Keratinocyte (primary cell): ENCODE results near the gene ZNF26. TPM values are rescaled to one million over a fixed set of nuclear protein-coding genes. Genes with fewer than 3 reads are reported as not detected.

ENCODE experiments used
- DNase-seq: peaks from one replicate; pipeline ENCODE4 v3.0.0-alpha.2; 2011; ENCODE audit warnings: low read depth, missing footprints, low spot score
- FAIRE-seq: peaks from 2 replicates; lab custom pipeline; 2011; peaks lifted over from hg19 to GRCh38; lab: Jason Lieb, UNC
- H2AFZ ChIP-seq: 2 replicates; pipeline ENCODE4 v1.6.0; 2012; ENCODE audit warnings: low read length, control low read depth, inconsistent platforms; ENCODE audit not compliant: control insufficient read depth
- H3K27ac ChIP-seq: 2 replicates; pipeline ENCODE4 v1.5.1; 2011; ENCODE audit warnings: low read length; ENCODE audit not compliant: control insufficient read depth, insufficient read depth
- H3K27me3 ChIP-seq: 3 replicates; pipeline ENCODE4 v1.6.0; 2011; ENCODE audit warnings: low read length; ENCODE audit not compliant: control insufficient read depth, insufficient read depth; ENCODE audit errors: extremely low read depth
- H3K36me3 ChIP-seq, 2 experiments: 2 replicates in 1 of 2; 3 replicates in 1 of 2; pipeline ENCODE4 v1.5.1; 2011; ENCODE audit warnings: low read length in 2 of 2, mild to moderate bottlenecking in 1 of 2; ENCODE audit not compliant: control insufficient read depth in 2 of 2, insufficient read depth in 2 of 2; ENCODE audit errors: extremely low read depth in 1 of 2
- H3K4me1 ChIP-seq: 3 replicates; pipeline ENCODE4 v1.5.1; 2011; ENCODE audit warnings: low read length; ENCODE audit not compliant: control insufficient read depth, insufficient read depth; ENCODE audit errors: extremely low read depth
- H3K4me2 ChIP-seq: 3 replicates; pipeline ENCODE4 v1.6.0; 2011; ENCODE audit warnings: low read depth, low read length; ENCODE audit not compliant: control insufficient read depth, insufficient read depth; ENCODE audit errors: extremely low read depth
- H3K4me3 ChIP-seq, 3 experiments: fragments of 200-600 bp in 1 of 3; sonication (generic) in 1 of 3; 2 replicates in 2 of 3; 3 replicates in 1 of 3; pipeline ENCODE4 v1.5.1; 2011 to 2016; ENCODE audit warnings: low read length in 3 of 3, mild to moderate bottlenecking in 3 of 3, control low read depth in 2 of 3, inconsistent platforms in 1 of 3, low read depth in 1 of 3, mixed read lengths in 1 of 3, mixed run types in 1 of 3, moderate library complexity in 1 of 3; ENCODE audit not compliant: control insufficient read depth in 2 of 3, insufficient read depth in 2 of 3; ENCODE audit errors: extremely low read depth in 1 of 3
- H3K79me2 ChIP-seq: 2 replicates; pipeline ENCODE4 v1.6.0; 2012; ENCODE audit warnings: low read length; ENCODE audit not compliant: control insufficient read depth, insufficient read depth
- H3K9ac ChIP-seq: 3 replicates; pipeline ENCODE4 v1.6.0; 2011; ENCODE audit warnings: low read length; ENCODE audit not compliant: control insufficient read depth, insufficient read depth; ENCODE audit errors: extremely low read depth
- H3K9me1 ChIP-seq: 3 replicates; pipeline ENCODE4 v1.6.0; 2011; ENCODE audit warnings: low read length; ENCODE audit not compliant: control insufficient read depth, insufficient read depth; ENCODE audit errors: extremely low read depth
- H3K9me3 ChIP-seq: 2 replicates; pipeline ENCODE4 v1.5.1; 2012; ENCODE audit warnings: low read depth, low read length; ENCODE audit not compliant: control insufficient read depth
- H4K20me1 ChIP-seq: 3 replicates; pipeline ENCODE4 v1.6.0; 2011; ENCODE audit warnings: low read length; ENCODE audit not compliant: control insufficient read depth, insufficient read depth; ENCODE audit errors: extremely low read depth
- EZH2 ChIP-seq: IDR thresholded peaks from one replicate; pipeline ENCODE4 v1.6.1; 2012; ENCODE audit warnings: inconsistent platforms, mild to moderate bottlenecking, low read length, moderate library complexity
- dilution Hi-C: fragments of 300-500 bp; cut with MboI; formaldehyde crosslinking; loops from one replicate; pipeline ENCODE4 v1.7.0; 2020; ENCODE audit warnings: low sequenced_read_pairs; ENCODE audit not compliant: extremely low pct_ligation_motif_present
- polyA plus RNA-seq, 5 experiments: library from polyadenylated mRNA; depleted of rRNA in 3 of 5; stranded (reverse) in 3 of 5; stranded (forward) in 1 of 5; unstranded in 1 of 5; fragments of >200 nt; gene quantifications; 1 replicate in 1 of 5; 2 replicates in 3 of 5; 3 replicates in 1 of 5; pipeline versions ENCODE4 v1.2.1 to v1.2.3, GENCODE V29; 2011 to 2012; ENCODE audit warnings: missing spikeins in 2 of 5, low read depth in 1 of 5, low replicate concordance in 1 of 5
- TF ChIP-seq, protein P1 (sequence below), 3 experiments: IDR thresholded peaks in 1 of 3; conservative IDR thresholded peaks in 1 of 3; optimal IDR thresholded peaks in 1 of 3; 2 replicates in 2 of 3; 3 replicates in 1 of 3; pipeline versions ENCODE3 to v1.5.1; 2011; ENCODE audit warnings: low read length in 3 of 3, mild to moderate bottlenecking in 3 of 3, moderate library complexity in 2 of 3, control low read depth in 1 of 3, inconsistent platforms in 1 of 3; ENCODE audit not compliant: insufficient read depth in 2 of 3; ENCODE audit errors: extremely low read depth in 1 of 3

Gene ZNF26
- polyA plus RNA-seq, 1 donor (not counting 4 experiments of a cell fraction or from before 2014, with no cell fraction given) = 4.5 TPM

DNA sequence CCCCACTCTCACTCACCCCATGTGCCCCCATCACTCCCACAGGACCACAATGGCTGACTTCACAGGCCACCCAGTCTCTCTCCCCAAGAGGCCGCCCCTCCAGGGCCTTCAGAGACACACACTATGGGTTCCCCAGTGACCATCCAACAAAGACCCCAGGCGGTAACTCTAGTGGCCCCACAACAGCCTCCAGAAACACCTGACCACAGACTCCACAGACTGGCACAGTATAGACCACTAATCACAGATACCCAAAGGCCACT, 33.1 kb upstream of the ZNF26 start:
- DNase-seq = no peak
- H2AFZ ChIP-seq = no peak overlapping the region
- H3K9me1 ChIP-seq = no peaks in the 10 kb centered on the region
- peaks cover 0 to 4% of the 10 kb centered on the region in 2 experiments for H3K36me3 ChIP-seq
- H3K4me3 ChIP-seq = no peak overlapping the region
- no peak overlapping the region for H3K9ac ChIP-seq
- no peak for TF ChIP-seq EZH2
- TF ChIP-seq, protein P1, sequence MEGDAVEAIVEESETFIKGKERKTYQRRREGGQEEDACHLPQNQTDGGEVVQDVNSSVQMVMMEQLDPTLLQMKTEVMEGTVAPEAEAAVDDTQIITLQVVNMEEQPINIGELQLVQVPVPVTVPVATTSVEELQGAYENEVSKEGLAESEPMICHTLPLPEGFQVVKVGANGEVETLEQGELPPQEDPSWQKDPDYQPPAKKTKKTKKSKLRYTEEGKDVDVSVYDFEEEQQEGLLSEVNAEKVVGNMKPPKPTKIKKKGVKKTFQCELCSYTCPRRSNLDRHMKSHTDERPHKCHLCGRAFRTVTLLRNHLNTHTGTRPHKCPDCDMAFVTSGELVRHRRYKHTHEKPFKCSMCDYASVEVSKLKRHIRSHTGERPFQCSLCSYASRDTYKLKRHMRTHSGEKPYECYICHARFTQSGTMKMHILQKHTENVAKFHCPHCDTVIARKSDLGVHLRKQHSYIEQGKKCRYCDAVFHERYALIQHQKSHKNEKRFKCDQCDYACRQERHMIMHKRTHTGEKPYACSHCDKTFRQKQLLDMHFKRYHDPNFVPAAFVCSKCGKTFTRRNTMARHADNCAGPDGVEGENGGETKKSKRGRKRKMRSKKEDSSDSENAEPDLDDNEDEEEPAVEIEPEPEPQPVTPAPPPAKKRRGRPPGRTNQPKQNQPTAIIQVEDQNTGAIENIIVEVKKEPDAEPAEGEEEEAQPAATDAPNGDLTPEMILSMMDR (optimal IDR thresholded peaks at IDR 0.05 in 1 of 3, IDR thresholded peaks at IDR 0.05 in 1 of 3, conservative IDR thresholded peaks at IDR 0.05 in 1 of 3; ENCODE audit: extremely low read depth in 1 of 3, insufficient read depth in 2 of 3, low read length in 3 of 3) = no peak
- dilution Hi-C loops = no loop called here
- no peak overlapping the region for H3K27ac ChIP-seq
- no peak for FAIRE-seq
- H4K20me1 ChIP-seq = no peaks in the 10 kb centered on the region
- H3K9me3 ChIP-seq = peaks cover 28% of the 10 kb centered on the region
- H3K79me2 ChIP-seq = peaks cover 63% of the 10 kb centered on the region
- no peaks in the 10 kb centered on the region for H3K27me3 ChIP-seq
- no peak overlapping the region for H3K4me2 ChIP-seq
- H3K4me1 ChIP-seq = peaks cover 7% of the 10 kb centered on the region

DNA sequence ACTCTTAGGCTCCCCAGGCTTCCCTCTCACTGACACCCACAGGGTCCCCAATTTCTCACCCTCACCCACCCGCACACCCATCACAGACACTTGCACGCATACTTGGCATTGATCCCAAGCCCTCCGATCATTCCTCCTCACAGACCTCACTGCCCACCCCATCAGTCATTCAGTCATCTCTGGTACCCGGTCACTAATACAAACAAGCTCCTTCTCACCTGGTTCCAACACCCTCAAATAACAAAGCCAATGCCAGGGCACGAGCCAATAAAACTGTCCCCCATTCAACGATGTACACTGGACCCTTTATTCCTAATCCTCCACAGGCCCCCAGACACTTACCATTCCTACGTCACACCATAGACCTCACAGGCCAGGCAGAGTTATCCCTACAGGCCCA, 32.4 kb upstream of the ZNF26 start:
- H3K9ac ChIP-seq = no peak overlapping the region
- no peaks in the 10 kb centered on the region for H3K27me3 ChIP-seq
- peaks cover 23% of the 10 kb centered on the region for H3K9me3 ChIP-seq
- FAIRE-seq (no peak), DNase-seq (no peak)
- dilution Hi-C loops = no loop called here
- no peaks in the 10 kb centered on the region for H3K9me1 ChIP-seq
- no peak overlapping the region for H3K27ac ChIP-seq
- H4K20me1 ChIP-seq = no peaks in the 10 kb centered on the region
- H3K4me3 ChIP-seq = no peak overlapping the region
- H3K4me2 ChIP-seq = no peak overlapping the region
- H2AFZ ChIP-seq = no peak overlapping the region
- H3K79me2 ChIP-seq = peaks cover 58% of the 10 kb centered on the region
- TF ChIP-seq, protein P1 (optimal IDR thresholded peaks at IDR 0.05 in 1 of 3, IDR thresholded peaks at IDR 0.05 in 1 of 3, conservative IDR thresholded peaks at IDR 0.05 in 1 of 3; ENCODE audit: extremely low read depth in 1 of 3, insufficient read depth in 2 of 3, low read length in 3 of 3) = no peak
- TF ChIP-seq EZH2 = no peak
- peaks cover 7% of the 10 kb centered on the region for H3K4me1 ChIP-seq
- H3K36me3 ChIP-seq = peaks cover 0 to 2% of the 10 kb centered on the region in 2 experiments
